ENCODE measurements around the gene ISLR.

DNA sequence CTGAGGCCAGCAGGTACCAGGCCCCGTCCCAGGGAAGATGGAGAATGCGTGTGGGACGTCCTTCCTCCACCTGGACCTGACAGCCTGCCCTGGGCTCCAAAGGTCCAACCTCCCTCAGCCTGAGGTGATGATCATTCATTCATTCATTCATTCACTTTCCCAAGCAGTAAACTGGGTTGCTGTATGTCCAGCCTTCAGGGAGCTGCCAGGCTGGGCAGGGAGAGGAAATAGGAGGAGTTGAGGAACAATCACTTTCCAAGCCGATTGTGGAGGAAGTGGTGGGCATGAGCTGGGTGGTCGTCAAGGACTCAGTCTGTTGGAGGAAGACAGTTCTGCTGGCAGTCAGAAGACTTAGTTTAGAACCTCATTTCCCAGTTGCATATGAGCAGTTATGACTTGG is 52.4 kb downstream of the ISLR start:
- TF ChIP-seq ZBTB7A (tag by site-specific recombination; IDR thresholded peaks at IDR 0.05; ENCODE audit: low read depth) = no peak
- TF ChIP-seq ZNF274 (IDR thresholded peaks at IDR 0.05; ENCODE audit: low read length) = no peak
- TF ChIP-seq ZNF274 (tag by site-specific recombination; IDR thresholded peaks at IDR 0.05; ENCODE audit: borderline replicate concordance) = no peak
- no peak for TF ChIP-seq ZNF76 (tag by site-specific recombination; IDR thresholded peaks at IDR 0.05; ENCODE audit: borderline replicate concordance, low read depth)
- no peak for TF ChIP-seq ZNF555 (tag by site-specific recombination; conservative IDR thresholded peaks at IDR 0.05)
- no peak for TF ChIP-seq TCF7L2 (IDR thresholded peaks at IDR 0.05; ENCODE audit: borderline replicate concordance, low read depth, low read length)
- no peak for TF ChIP-seq CTCF (tag by site-specific recombination; IDR thresholded peaks at IDR 0.05)
- TF ChIP-seq ZFP37 (tag by site-specific recombination; IDR thresholded peaks at IDR 0.05) = no peak

Data from HEK293 (cell line).